OCI-LY7 (cell line): ENCODE measurements around the gene PIH1D1.

Experiments used
- CTCF ChIP-seq: fragments of 200-600 bp; sonication (generic); conservative IDR thresholded peaks from 2 replicates; pipeline ENCODE4 v1.5.1; 2014; ENCODE audit warnings: mild to moderate bottlenecking, antibody characterized with exemption, low read length, moderate library complexity, mixed read lengths
- EZH2phosphoT487 ChIP-seq: fragments of 200-600 bp; sonication (generic); IDR thresholded peaks from 2 replicates; pipeline ENCODE4 v1.6.1; 2018; ENCODE audit warnings: low read depth, borderline replicate concordance, mild to moderate bottlenecking, mixed run types, antibody characterized with exemption, low read length, moderate library complexity, mixed read lengths

- TF ChIP-seq CTCF (no peak), EZH2phosphoT487 (no peak)
These were observed 26.4 kb downstream of the PIH1D1 start, which contains the start of gene GFY for GRCh38 chr19:49425178-49425577.
